GM23248 (cell line): ENCODE measurements around the gene ITFG1.

Experiments
- EZH2 ChIP-seq: fragments of 200-600 bp; sonication (generic); IDR thresholded peaks from 2 replicates; pipeline ENCODE4 v1.6.1; 2018; ENCODE audit warnings: antibody characterized with exemption, mild to moderate bottlenecking; ENCODE audit not compliant: insufficient read depth, poor library complexity, severe bottlenecking
- EZH2phosphoT487 ChIP-seq: fragments of 200-600 bp; sonication (generic); IDR thresholded peaks from 2 replicates; pipeline ENCODE4 v1.6.1; 2018; ENCODE audit warnings: antibody characterized with exemption, moderate library complexity, mild to moderate bottlenecking, low read depth; ENCODE audit not compliant: insufficient read depth

GRCh38 chr16:47113130-47113529 is 347.7 kb downstream of the ITFG1 start:
- TF ChIP-seq EZH2 (no peak), EZH2phosphoT487 (no peak)
